Liver (tissue), 9 donors: Measurements from ENCODE around the gene ZNHIT2. TPM values are rescaled to one million over a fixed set of nuclear protein-coding genes. Genes with fewer than 3 reads are reported as not detected.

ENCODE experiments used
- DNase-seq: peaks from one replicate; pipeline ENCODE4 v3.0.0-alpha.2; 2017; ENCODE audit warnings: low spot score
- H3K27ac ChIP-seq, 2 donors: one replicate each; pipeline ENCODE4 v1.7.0; 2013; ENCODE audit warnings: inconsistent platforms in 2 of 2, low read length in 2 of 2, control low read depth in 1 of 2, low read depth in 1 of 2, mild to moderate bottlenecking in 1 of 2
- H3K27me3 ChIP-seq, 4 donors: one replicate each; pipeline versions ENCODE4 v1.6.1 to v1.7.0; 2013; ENCODE audit warnings: low read length in 3 of 4, inconsistent platforms in 1 of 4, mild to moderate bottlenecking in 1 of 4, moderate library complexity in 1 of 4; ENCODE audit not compliant: control insufficient read depth in 4 of 4, insufficient read depth in 4 of 4
- H3K36me3 ChIP-seq, 4 donors: one replicate each; pipeline versions ENCODE4 v1.6.1 to v1.7.0; 2013; ENCODE audit warnings: low read length in 3 of 4, mild to moderate bottlenecking in 3 of 4, low read depth in 1 of 4, moderate library complexity in 1 of 4; ENCODE audit not compliant: control insufficient read depth in 4 of 4, insufficient read depth in 3 of 4
- H3K4me1 ChIP-seq, 4 donors: one replicate each; pipeline versions ENCODE4 v1.6.1 to v1.7.0; 2013; ENCODE audit warnings: low read length in 3 of 4, mild to moderate bottlenecking in 3 of 4, moderate library complexity in 1 of 4; ENCODE audit not compliant: control insufficient read depth in 4 of 4, insufficient read depth in 4 of 4
- H3K4me3 ChIP-seq, 3 donors: one replicate each; pipeline versions ENCODE4 v1.6.1 to v1.7.0; 2013; ENCODE audit warnings: low read length in 3 of 3, control low read depth in 1 of 3, low read depth in 1 of 3, mild to moderate bottlenecking in 1 of 3
- H3K9ac ChIP-seq, 2 donors: one replicate each; pipeline ENCODE4 v1.7.0; 2013; ENCODE audit warnings: low read length in 2 of 2, mild to moderate bottlenecking in 2 of 2, moderate library complexity in 2 of 2, control low read depth in 1 of 2, low read depth in 1 of 2
- H3K9me3 ChIP-seq, 4 donors: one replicate each; pipeline versions ENCODE4 v1.6.1 to v1.7.0; 2013; ENCODE audit warnings: low read length in 3 of 4; ENCODE audit not compliant: control insufficient read depth in 4 of 4
- FOXA1 ChIP-seq: IDR thresholded peaks from 2 replicates; pipeline ENCODE4 v1.6.1; 2016; ENCODE audit warnings: antibody characterized with exemption
- FOXA2 ChIP-seq: IDR thresholded peaks from 2 replicates; pipeline ENCODE4 v1.6.1; 2016; ENCODE audit warnings: antibody characterized with exemption
- GABPA ChIP-seq, 2 donors: IDR thresholded peaks in 1 of 2; conservative IDR thresholded peaks in 1 of 2; 2 replicates each; pipeline ENCODE4 v1.6.1; 2016; ENCODE audit warnings: antibody characterized with exemption in 2 of 2, mild to moderate bottlenecking in 1 of 2, moderate library complexity in 1 of 2
- HNF4A ChIP-seq, 2 donors: conservative IDR thresholded peaks; 2 replicates each; pipeline ENCODE4 v1.6.1; 2016; ENCODE audit warnings: antibody characterized with exemption in 2 of 2, mild to moderate bottlenecking in 2 of 2
- HNF4G ChIP-seq: IDR thresholded peaks from 2 replicates; pipeline ENCODE4 v1.6.1; 2016; ENCODE audit warnings: antibody characterized with exemption
- JUND ChIP-seq, 2 donors: IDR thresholded peaks; 2 replicates each; pipeline ENCODE4 v1.6.1; 2016; ENCODE audit warnings: antibody characterized with exemption in 2 of 2
- RAD21 ChIP-seq, 2 donors: IDR thresholded peaks; 2 replicates each; pipeline ENCODE4 v1.6.1; 2016; ENCODE audit warnings: antibody characterized with exemption in 2 of 2, mild to moderate bottlenecking in 2 of 2
- YY1 ChIP-seq: IDR thresholded peaks from 2 replicates; pipeline ENCODE4 v1.6.1; 2016; ENCODE audit warnings: antibody characterized with exemption, mild to moderate bottlenecking
- WGBS: extraction: QIAGEN DNeasy Blood & Tissue Kit; methylation state at CpG from one replicate; pipeline ENCODE4 v1.1.7; 2013; 5-methylcytosine and 5-hydroxymethylcytosine counted together
- polyA plus RNA-seq, 2 donors: library from polyadenylated mRNA; stranded (reverse) in 1 of 2; unstranded in 1 of 2; fragments of 200-250 nt in 1 of 2; fragments of >200 nt in 1 of 2; fragmentation: Nextera tagmentation in 1 of 2; extraction: Ambion mirVana in 1 of 2; gene quantifications; one replicate each; pipeline versions ENCODE4 v1.2.1 to v1.2.3, GENCODE V29; 2013 to 2015
- total RNA-seq, 2 donors: library from RNA; depleted of rRNA; stranded (reverse); fragments of >200 nt; gene quantifications; one replicate each; pipeline ENCODE4 v1.2.3, GENCODE V29; 2014
- TF ChIP-seq, protein P1 (sequence below): IDR thresholded peaks from 2 replicates; pipeline ENCODE4 v1.6.1; 2016; ENCODE audit warnings: antibody characterized with exemption, mild to moderate bottlenecking
- TF ChIP-seq, protein P2 (sequence below): IDR thresholded peaks from 2 replicates; pipeline ENCODE4 v1.6.1; 2016; ENCODE audit warnings: antibody characterized with exemption
- TF ChIP-seq, protein P3 (sequence below): IDR thresholded peaks from 2 replicates; pipeline ENCODE4 v1.6.1; 2016; ENCODE audit warnings: antibody characterized with exemption
- TF ChIP-seq, protein P4 (sequence below): fragments of 150-350 bp; IDR thresholded peaks from 2 replicates; pipeline ENCODE4 v1.5.1; 2017; ENCODE audit warnings: improper control_type of control experiment, low read depth, low read length; ENCODE audit not compliant: missing input control
- TF ChIP-seq, protein P5 (sequence below): IDR thresholded peaks from 2 replicates; pipeline ENCODE4 v1.6.1; 2016; ENCODE audit warnings: antibody characterized with exemption
- donor health status: healthy.
- donor health status: healthy.
- donor health status: healthy.
- donor health status: healthy.
- donor health status: healthy.

The ZNHIT2 gene
- total and polyA plus RNA-seq, 4 donors, result 2.2 to 13.9 (median 6.1) TPM

DNA sequence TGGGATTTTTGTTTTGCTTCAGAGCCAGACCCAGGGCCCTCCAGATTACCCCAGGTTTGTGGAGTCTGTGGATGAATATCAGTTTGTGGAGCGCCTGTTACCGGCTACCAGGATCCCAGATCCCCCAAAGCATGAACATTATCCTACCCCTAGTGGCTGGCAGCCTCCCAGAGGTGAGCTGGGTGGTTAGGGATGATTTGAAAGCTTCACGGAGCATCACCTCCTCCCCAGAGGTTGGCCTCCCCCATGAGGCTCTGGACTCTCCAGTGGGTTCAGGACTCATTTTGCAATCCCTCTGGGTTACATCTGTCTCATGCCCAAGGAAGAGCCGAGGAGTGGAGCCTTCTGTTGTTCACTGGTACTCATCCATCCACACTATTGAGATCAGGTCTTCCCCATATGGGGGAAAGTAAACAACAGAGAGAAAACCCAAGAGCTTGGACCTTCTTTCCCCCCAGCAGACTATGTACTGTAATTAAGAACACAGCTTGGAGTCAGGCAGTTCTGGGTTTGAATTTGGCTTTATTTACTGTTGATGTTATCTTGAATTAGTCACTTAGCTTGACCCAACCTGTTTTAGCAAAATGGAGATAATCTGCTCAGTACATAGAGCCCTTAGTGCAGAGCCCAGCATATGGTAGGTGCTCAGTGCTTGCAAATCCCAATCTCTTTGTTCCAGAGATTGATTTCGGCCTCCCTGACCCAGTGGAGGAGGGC, 7.1 kb upstream of the ZNHIT2 start:
- Histone ChIP-seq H3K4me1 (peaks cover 2 to 26% (median 23%) of the 10 kb centered on the region in 4 donors), H3K27me3 (no peaks in the 10 kb centered on the region), H3K9me3 (no peaks in the 10 kb centered on the region), H3K36me3 (peaks cover 21 to 62% (median 45%) of the 10 kb centered on the region in 4 donors), H3K4me3 (no peak overlapping the region), H3K9ac (no peak overlapping the region), H3K27ac (no peak overlapping the region)
- TF ChIP-seq, protein P1, sequence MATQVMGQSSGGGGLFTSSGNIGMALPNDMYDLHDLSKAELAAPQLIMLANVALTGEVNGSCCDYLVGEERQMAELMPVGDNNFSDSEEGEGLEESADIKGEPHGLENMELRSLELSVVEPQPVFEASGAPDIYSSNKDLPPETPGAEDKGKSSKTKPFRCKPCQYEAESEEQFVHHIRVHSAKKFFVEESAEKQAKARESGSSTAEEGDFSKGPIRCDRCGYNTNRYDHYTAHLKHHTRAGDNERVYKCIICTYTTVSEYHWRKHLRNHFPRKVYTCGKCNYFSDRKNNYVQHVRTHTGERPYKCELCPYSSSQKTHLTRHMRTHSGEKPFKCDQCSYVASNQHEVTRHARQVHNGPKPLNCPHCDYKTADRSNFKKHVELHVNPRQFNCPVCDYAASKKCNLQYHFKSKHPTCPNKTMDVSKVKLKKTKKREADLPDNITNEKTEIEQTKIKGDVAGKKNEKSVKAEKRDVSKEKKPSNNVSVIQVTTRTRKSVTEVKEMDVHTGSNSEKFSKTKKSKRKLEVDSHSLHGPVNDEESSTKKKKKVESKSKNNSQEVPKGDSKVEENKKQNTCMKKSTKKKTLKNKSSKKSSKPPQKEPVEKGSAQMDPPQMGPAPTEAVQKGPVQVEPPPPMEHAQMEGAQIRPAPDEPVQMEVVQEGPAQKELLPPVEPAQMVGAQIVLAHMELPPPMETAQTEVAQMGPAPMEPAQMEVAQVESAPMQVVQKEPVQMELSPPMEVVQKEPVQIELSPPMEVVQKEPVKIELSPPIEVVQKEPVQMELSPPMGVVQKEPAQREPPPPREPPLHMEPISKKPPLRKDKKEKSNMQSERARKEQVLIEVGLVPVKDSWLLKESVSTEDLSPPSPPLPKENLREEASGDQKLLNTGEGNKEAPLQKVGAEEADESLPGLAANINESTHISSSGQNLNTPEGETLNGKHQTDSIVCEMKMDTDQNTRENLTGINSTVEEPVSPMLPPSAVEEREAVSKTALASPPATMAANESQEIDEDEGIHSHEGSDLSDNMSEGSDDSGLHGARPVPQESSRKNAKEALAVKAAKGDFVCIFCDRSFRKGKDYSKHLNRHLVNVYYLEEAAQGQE, result no peak
- TF ChIP-seq FOXA2 (no peak), RAD21 (IDR thresholded peaks at IDR 0.05) (no peak), GABPA (IDR thresholded peaks at IDR 0.05 in 1 of 2, conservative IDR thresholded peaks at IDR 0.05 in 1 of 2) (no peak), YY1 (no peak), FOXA1 (no peak), HNF4G (no peak), HNF4A (conservative IDR thresholded peaks at IDR 0.05) (no peak), JUND (IDR thresholded peaks at IDR 0.05) (no peak)
- TF ChIP-seq, protein P2, sequence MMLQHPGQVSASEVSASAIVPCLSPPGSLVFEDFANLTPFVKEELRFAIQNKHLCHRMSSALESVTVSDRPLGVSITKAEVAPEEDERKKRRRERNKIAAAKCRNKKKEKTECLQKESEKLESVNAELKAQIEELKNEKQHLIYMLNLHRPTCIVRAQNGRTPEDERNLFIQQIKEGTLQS, result no peak
- TF ChIP-seq, protein P3, sequence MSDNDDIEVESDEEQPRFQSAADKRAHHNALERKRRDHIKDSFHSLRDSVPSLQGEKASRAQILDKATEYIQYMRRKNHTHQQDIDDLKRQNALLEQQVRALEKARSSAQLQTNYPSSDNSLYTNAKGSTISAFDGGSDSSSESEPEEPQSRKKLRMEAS, result no peak
- TF ChIP-seq, protein P4, sequence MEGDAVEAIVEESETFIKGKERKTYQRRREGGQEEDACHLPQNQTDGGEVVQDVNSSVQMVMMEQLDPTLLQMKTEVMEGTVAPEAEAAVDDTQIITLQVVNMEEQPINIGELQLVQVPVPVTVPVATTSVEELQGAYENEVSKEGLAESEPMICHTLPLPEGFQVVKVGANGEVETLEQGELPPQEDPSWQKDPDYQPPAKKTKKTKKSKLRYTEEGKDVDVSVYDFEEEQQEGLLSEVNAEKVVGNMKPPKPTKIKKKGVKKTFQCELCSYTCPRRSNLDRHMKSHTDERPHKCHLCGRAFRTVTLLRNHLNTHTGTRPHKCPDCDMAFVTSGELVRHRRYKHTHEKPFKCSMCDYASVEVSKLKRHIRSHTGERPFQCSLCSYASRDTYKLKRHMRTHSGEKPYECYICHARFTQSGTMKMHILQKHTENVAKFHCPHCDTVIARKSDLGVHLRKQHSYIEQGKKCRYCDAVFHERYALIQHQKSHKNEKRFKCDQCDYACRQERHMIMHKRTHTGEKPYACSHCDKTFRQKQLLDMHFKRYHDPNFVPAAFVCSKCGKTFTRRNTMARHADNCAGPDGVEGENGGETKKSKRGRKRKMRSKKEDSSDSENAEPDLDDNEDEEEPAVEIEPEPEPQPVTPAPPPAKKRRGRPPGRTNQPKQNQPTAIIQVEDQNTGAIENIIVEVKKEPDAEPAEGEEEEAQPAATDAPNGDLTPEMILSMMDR, result no peak
- TF ChIP-seq, protein P5, sequence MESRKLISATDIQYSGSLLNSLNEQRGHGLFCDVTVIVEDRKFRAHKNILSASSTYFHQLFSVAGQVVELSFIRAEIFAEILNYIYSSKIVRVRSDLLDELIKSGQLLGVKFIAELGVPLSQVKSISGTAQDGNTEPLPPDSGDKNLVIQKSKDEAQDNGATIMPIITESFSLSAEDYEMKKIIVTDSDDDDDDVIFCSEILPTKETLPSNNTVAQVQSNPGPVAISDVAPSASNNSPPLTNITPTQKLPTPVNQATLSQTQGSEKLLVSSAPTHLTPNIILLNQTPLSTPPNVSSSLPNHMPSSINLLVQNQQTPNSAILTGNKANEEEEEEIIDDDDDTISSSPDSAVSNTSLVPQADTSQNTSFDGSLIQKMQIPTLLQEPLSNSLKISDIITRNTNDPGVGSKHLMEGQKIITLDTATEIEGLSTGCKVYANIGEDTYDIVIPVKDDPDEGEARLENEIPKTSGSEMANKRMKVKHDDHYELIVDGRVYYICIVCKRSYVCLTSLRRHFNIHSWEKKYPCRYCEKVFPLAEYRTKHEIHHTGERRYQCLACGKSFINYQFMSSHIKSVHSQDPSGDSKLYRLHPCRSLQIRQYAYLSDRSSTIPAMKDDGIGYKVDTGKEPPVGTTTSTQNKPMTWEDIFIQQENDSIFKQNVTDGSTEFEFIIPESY, result no peak
- WGBS, result 95% methylated on average over 5 of the region's 5 CpGs
- DNase-seq, result no peak
